ENCODE measurements around the gene RUNX2. TPM values are rescaled to one million over a fixed set of nuclear protein-coding genes. Genes with fewer than 3 reads are reported as not detected.
"Not testable (repeated sequence)": the region's sequence is repeated elsewhere in the genome, so short reads cannot be mapped to it uniquely, and the experiment has no call there.

The RUNX2 gene
- total and polyA plus RNA-seq, 9 of the 15 experiments (the other 6 are each of a cell fraction or from before 2014, with no cell fraction given), result 0.29 to 1.00 (median 0.43) TPM

DNA sequence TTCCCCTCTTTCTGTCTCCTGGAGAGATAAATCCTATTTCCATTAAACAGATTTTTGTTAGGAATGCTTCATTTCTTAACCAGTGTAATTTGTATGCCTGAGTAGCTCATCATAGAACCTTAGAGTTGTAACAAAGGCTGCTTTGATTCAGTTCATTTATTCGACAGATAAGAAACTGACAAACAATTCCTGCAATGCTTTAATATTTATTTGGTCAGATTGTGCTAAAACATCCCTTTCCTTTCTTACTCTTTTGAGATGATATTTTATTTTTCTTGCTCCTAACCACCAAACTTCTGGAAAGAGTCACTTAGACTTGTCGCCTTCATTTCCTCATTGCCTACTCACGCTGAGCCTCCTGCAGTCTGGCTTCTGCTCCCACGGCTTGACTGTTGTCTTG is 138.6 kb downstream of the RUNX2 start:
- in situ Hi-C loops (cut with MboI), result no loop called here

GRCh38 chr6:45467417-45467816 is 139.3 kb downstream of the RUNX2 start:
- H3K27me3 ChIP-seq (ENCODE audit: control insufficient read depth in 2 of 2, insufficient read depth in 2 of 2, low read length in 2 of 2); H3K79me2 ChIP-seq (ENCODE audit: control insufficient read depth, insufficient read depth, low read length); BruUV-seq (replicated peaks); H3K27ac ChIP-seq (ENCODE audit: extremely low read depth, low read depth, low read length); intact Hi-C loops (cut with micrococcal nuclease); ATAC-seq; H3K9me3 ChIP-seq (replicated peaks; ENCODE audit: control insufficient read depth, insufficient read depth, low read depth, low read length); CTCF ChIA-PET (ENCODE audit: low intra/inter-chr PET ratio); H3K36me3 ChIP-seq (ENCODE audit: control insufficient read depth, insufficient read depth, low read length); H2AFZ ChIP-seq (ENCODE audit: low read depth, low read length); H3K9me1 ChIP-seq (ENCODE audit: control insufficient read depth, insufficient read depth, low read length); H3K4me3 ChIP-seq; H3K4me2 ChIP-seq (ENCODE audit: insufficient read depth, low read length); FAIRE-seq; H3K9ac ChIP-seq (ENCODE audit: insufficient read depth in 1 of 2, low read depth in 2 of 2, low read length in 2 of 2); in situ Hi-C loops (cut with MboI); H3K4me1 ChIP-seq (replicated peaks in 1 of 2; ENCODE audit: control insufficient read depth in 2 of 2, insufficient read depth in 2 of 2, low read length in 2 of 2); H4K20me1 ChIP-seq (replicated peaks; ENCODE audit: control insufficient read depth, insufficient read depth, low read length): not testable (repeated sequence)
- POLR2A ChIA-PET, result interaction anchor here (1.8 kb wide), 1 partner anchor 14 kb away, joined by 5 read pairs; no protein-coding TSS in a partner anchor
- WGBS (ENCODE audit: insufficient coverage, low coverage, missing lambda C conversion rate), result 35% methylated on average over 6 of the region's 6 CpGs
- peak in 1 of 4 experiments; percentile 28 for DNase-seq (ENCODE audit: extremely low read depth in 1 of 4, low spot score in 3 of 4)
- TF ChIP-seq ZEB2 (IDR thresholded peaks at IDR 0.05), result peak; percentile 73
- TF ChIP-seq EGR1 (conservative IDR thresholded peaks at IDR 0.05), result peak; percentile 78
- 0 out of 4 replicates have a peak, but pooled peaks of 1 of the 2 experiments have one; percentile 19 for TF ChIP-seq RCOR1 (IDR thresholded peaks at IDR 0.05; ENCODE audit: borderline replicate concordance in 1 of 2, low read depth in 2 of 2, low read length in 2 of 2)
- TF ChIP-seq FOSL1 (tag; conservative IDR thresholded peaks at IDR 0.05), result 0 out of 2 replicates have a peak, but pooled peaks have one; percentile 15
- TF ChIP-seq CTBP1 (IDR thresholded peaks at IDR 0.05; ENCODE audit: borderline replicate concordance), result 0 out of 2 replicates have a peak, but pooled peaks have one; percentile 39

More for the DNA sequence above, 138.6 kb downstream of the RUNX2 start:
- H3K9me1 ChIP-seq (ENCODE audit: control insufficient read depth, insufficient read depth, low read length), result no peaks in the 10 kb centered on the region
- DNase-seq (ENCODE audit: extremely low read depth in 1 of 4, low spot score in 3 of 4) (no peak), ATAC-seq (no peak), FAIRE-seq (no peak)
- H3K4me2 ChIP-seq (ENCODE audit: insufficient read depth, low read length), result no peak overlapping the region
- H4K20me1 ChIP-seq (replicated peaks; ENCODE audit: control insufficient read depth, insufficient read depth, low read length), result no peaks in the 10 kb centered on the region
- no peak overlapping the region for H3K9ac ChIP-seq (ENCODE audit: insufficient read depth in 1 of 2, low read depth in 2 of 2, low read length in 2 of 2)
- no peak overlapping the region for H2AFZ ChIP-seq (ENCODE audit: low read depth, low read length)
- H3K36me3 ChIP-seq (ENCODE audit: control insufficient read depth, insufficient read depth, low read length), result no peaks in the 10 kb centered on the region
- BruUV-seq (replicated peaks), result no TSS peak
- TF ChIP-seq PCBP1 (IDR thresholded peaks at IDR 0.05; ENCODE audit: low read depth, low read length, poor library complexity, severe bottlenecking) (no peak), FOXK2 (conservative IDR thresholded peaks at IDR 0.05 in 1 of 2, IDR thresholded peaks at IDR 0.05 in 1 of 2; ENCODE audit: low read depth in 2 of 2) (no peak), CBX1 (IDR thresholded peaks at IDR 0.05; ENCODE audit: low read depth) (no peak), SP2 (IDR thresholded peaks at IDR 0.05; ENCODE audit: extremely low read depth, low read depth, low read length, poor library complexity, severe bottlenecking) (no peak)
- no peaks in the 10 kb centered on the region for H3K79me2 ChIP-seq (ENCODE audit: control insufficient read depth, insufficient read depth, low read length)
- intact Hi-C loops (cut with micrococcal nuclease), result no loop called here
- H3K4me1 ChIP-seq (replicated peaks in 1 of 2; ENCODE audit: control insufficient read depth in 2 of 2, insufficient read depth in 2 of 2, low read length in 2 of 2), result peaks cover 0 to 2% of the 10 kb centered on the region in 2 experiments; a peak in 1 of 5 replicates
- WGBS (ENCODE audit: insufficient coverage, low coverage, missing lambda C conversion rate), result 55% methylated on average over 4 of the region's 4 CpGs
- no peak overlapping the region for H3K4me3 ChIP-seq
- no peaks in the 10 kb centered on the region for H3K27me3 ChIP-seq (ENCODE audit: control insufficient read depth in 2 of 2, insufficient read depth in 2 of 2, low read length in 2 of 2)
- ChIA-PET CTCF (ENCODE audit: low intra/inter-chr PET ratio) (no interaction called here), POLR2A (no interaction called here)
- H3K9me3 ChIP-seq (replicated peaks; ENCODE audit: control insufficient read depth, insufficient read depth, low read depth, low read length), result no peaks in the 10 kb centered on the region
- no peak overlapping the region for H3K27ac ChIP-seq (ENCODE audit: extremely low read depth, low read depth, low read length)

Measured in K562 (cell line).